Natural killer cell (primary cell): ENCODE data around the gene SV2C. TPM values are rescaled to one million over a fixed set of nuclear protein-coding genes. Genes with fewer than 3 reads are reported as not detected.

ENCODE experiments used
- ATAC-seq, 3 donors: fragments of 150-1000 bp in 2 of 3; fragments of 200-7000 bp in 1 of 3; cut with Tn5 transposase; 1 replicate in 1 of 3; 2 replicates in 2 of 3; pipeline ENCODE4 v1.10.0; 2021; ENCODE audit warnings: mild to moderate bottlenecking in 2 of 3, moderate library complexity in 2 of 3
- DNase-seq, 2 donors: peaks; one replicate each; pipeline versions ENCODE4 v3.0.0 to v3.0.0-alpha.2; 2013 to 2021; ENCODE audit warnings: mixed read lengths in 1 of 2
- H3K27ac ChIP-seq: one replicate; pipeline ENCODE4 v1.5.1; 2013; ENCODE audit warnings: mild to moderate bottlenecking, low read length
- H3K27me3 ChIP-seq: one replicate; pipeline ENCODE4 v1.6.1; 2013; ENCODE audit warnings: low read length; ENCODE audit not compliant: control insufficient read depth, insufficient read depth
- H3K36me3 ChIP-seq: one replicate; pipeline ENCODE4 v1.6.1; 2013; ENCODE audit warnings: low read length; ENCODE audit not compliant: control insufficient read depth, insufficient read depth
- H3K4me1 ChIP-seq: one replicate; pipeline ENCODE4 v1.6.1; 2013; ENCODE audit warnings: low read length; ENCODE audit not compliant: control insufficient read depth, insufficient read depth
- H3K4me3 ChIP-seq: one replicate; pipeline ENCODE4 v1.5.1; 2013; ENCODE audit warnings: low read length
- H3K9me3 ChIP-seq: one replicate; pipeline ENCODE4 v1.6.1; 2013; ENCODE audit warnings: low read length; ENCODE audit not compliant: control insufficient read depth, insufficient read depth
- H3K27ac Mint-ChIP-seq, 2 donors: one replicate each; pipeline ENCODE4 v1.8.0; 2022; ENCODE audit warnings: mild to moderate bottlenecking in 2 of 2, mixed read lengths in 2 of 2, moderate library complexity in 1 of 2
- H3K27me3 Mint-ChIP-seq, 2 donors: one replicate each; pipeline ENCODE4 v1.8.0; 2022; ENCODE audit warnings: low read depth in 2 of 2, mixed read lengths in 2 of 2
- H3K36me3 Mint-ChIP-seq: one replicate; pipeline ENCODE4 v1.8.0; 2022; ENCODE audit warnings: mixed read lengths
- H3K4me1 Mint-ChIP-seq, 2 donors: one replicate each; pipeline ENCODE4 v1.8.0; 2022; ENCODE audit warnings: mixed read lengths in 2 of 2
- H3K4me3 Mint-ChIP-seq: one replicate; pipeline ENCODE4 v1.8.0; 2022; ENCODE audit warnings: mild to moderate bottlenecking, moderate library complexity, mixed read lengths
- H3K9me3 Mint-ChIP-seq, 2 donors: one replicate each; pipeline ENCODE4 v1.8.0; 2022; ENCODE audit warnings: mixed read lengths in 2 of 2
- CTCF ChIP-seq: fragments of 200-600 bp; IDR thresholded peaks from one replicate; pipeline ENCODE4 v1.8.0; 2022; ENCODE audit warnings: antibody characterized with exemption
- WGBS: methylation state at CpG from one replicate; pipeline ENCODE4 v1.1.7; 2013; ENCODE audit warnings: missing lambda C conversion rate; ENCODE audit not compliant: insufficient coverage; 5-methylcytosine and 5-hydroxymethylcytosine counted together
- intact Hi-C: fragments of 100-400 bp; cut with micrococcal nuclease; formaldehyde crosslinking; loops from one replicate; pipeline ENCODE4 v1.14.2; 2022
- total RNA-seq, 4 donors: library from RNA; stranded (reverse); fragments of 120-200 nt in 1 of 4; gene quantifications; one replicate each; pipeline versions ENCODE4 v1.2.3 to v1.2.4, GENCODE V29; 2013 to 2022

Gene SV2C
- total RNA-seq, 3 donors from 2014 or later (not counting 1 experiment from before 2014, with no cell fraction given) = not detected

- no peak for TF ChIP-seq CTCF
- peaks cover 6 to 10% of the 10 kb centered on the region in 2 donors for H3K27me3 Mint-ChIP-seq
These were observed 121.5 kb downstream of the SV2C start for GRCh38 chr5:76204713-76205112.

GRCh38 chr5:76207120-76207519 lies 123.9 kb downstream of the SV2C start:
- H3K4me1 ChIP-seq = no peaks in the 10 kb centered on the region
- Mint-ChIP-seq H3K36me3 (no peaks in the 10 kb centered on the region), H3K27me3 (peaks cover 6 to 10% of the 10 kb centered on the region in 2 donors), H3K27ac (no peak overlapping the region), H3K9me3 (no peaks in the 10 kb centered on the region), H3K4me3 (no peak overlapping the region), H3K4me1 (no peaks in the 10 kb centered on the region)
- TF ChIP-seq CTCF = no peak
- intact Hi-C loops = no loop called here
- H3K27me3 ChIP-seq = no peaks in the 10 kb centered on the region
- peaks cover 8% of the 10 kb centered on the region for H3K9me3 ChIP-seq
- 23% methylated on average over 1 of the region's 2 CpGs for WGBS
- H3K4me3 ChIP-seq = no peak overlapping the region
- H3K36me3 ChIP-seq = no peaks in the 10 kb centered on the region
- ATAC-seq = no peak
- no peak for DNase-seq
- no peak overlapping the region for H3K27ac ChIP-seq

More at GRCh38 chr5:76204713-76205112, 121.5 kb downstream of the SV2C start:
- H3K27me3 ChIP-seq = no peaks in the 10 kb centered on the region
- no peaks in the 10 kb centered on the region for H3K36me3 ChIP-seq
- Mint-ChIP-seq H3K9me3 (no peaks in the 10 kb centered on the region), H3K4me3 (no peak overlapping the region), H3K36me3 (no peaks in the 10 kb centered on the region), H3K27ac (no peak overlapping the region), H3K4me1 (no peaks in the 10 kb centered on the region)
- intact Hi-C loops = no loop called here
- no peaks in the 10 kb centered on the region for H3K4me1 ChIP-seq
- H3K9me3 ChIP-seq = peaks cover 3% of the 10 kb centered on the region
- H3K27ac ChIP-seq = no peak overlapping the region
- ATAC-seq (no peak), DNase-seq (no peak)
- no peak overlapping the region for H3K4me3 ChIP-seq
- 97% methylated on average over 3 of the region's 3 CpGs for WGBS

GRCh38 chr5:76209297-76209696 lies 126.1 kb downstream of the SV2C start:
- TF ChIP-seq CTCF = no peak
- Mint-ChIP-seq H3K4me3 (no peak overlapping the region), H3K27me3 (peaks cover 10 to 15% of the 10 kb centered on the region in 2 donors), H3K27ac (no peak overlapping the region), H3K9me3 (no peaks in the 10 kb centered on the region), H3K36me3 (no peaks in the 10 kb centered on the region), H3K4me1 (no peaks in the 10 kb centered on the region)
- Histone ChIP-seq H3K27me3 (no peaks in the 10 kb centered on the region), H3K36me3 (no peaks in the 10 kb centered on the region), H3K4me1 (no peaks in the 10 kb centered on the region), H3K9me3 (peaks cover 8% of the 10 kb centered on the region), H3K27ac (no peak overlapping the region), H3K4me3 (no peak overlapping the region)
- ATAC-seq = no peak
- DNase-seq = no peak
- WGBS = 84% methylated on average over 2 of the region's 2 CpGs
- intact Hi-C loops = no loop called here

GRCh38 chr5:76210946-76211345 lies 127.8 kb downstream of the SV2C start:
- Mint-ChIP-seq H3K4me3 (no peak overlapping the region), H3K27me3 (peaks cover 11 to 15% of the 10 kb centered on the region in 2 donors)

More at GRCh38 chr5:76210946-76211345, 127.8 kb downstream of the SV2C start:
- Mint-ChIP-seq H3K36me3 (no peaks in the 10 kb centered on the region), H3K27ac (no peak overlapping the region), H3K9me3 (no peaks in the 10 kb centered on the region), H3K4me1 (no peaks in the 10 kb centered on the region)
- Histone ChIP-seq H3K9me3 (peaks cover 8% of the 10 kb centered on the region), H3K27me3 (no peaks in the 10 kb centered on the region), H3K4me3 (no peak overlapping the region), H3K4me1 (no peaks in the 10 kb centered on the region), H3K27ac (no peak overlapping the region), H3K36me3 (no peaks in the 10 kb centered on the region)
- ATAC-seq (no peak), DNase-seq (no peak)
- TF ChIP-seq CTCF = no peak
- intact Hi-C loops = no loop called here
